HUES64 (cell line): ENCODE data around the gene CNTRL.

Experiments
- H3K27ac ChIP-seq: 2 replicates; pipeline ENCODE4 v1.7.0; 2013; ENCODE audit warnings: low read depth, low read length, inconsistent platforms
- H3K27me3 ChIP-seq: 2 replicates; pipeline ENCODE4 v1.6.1; 2013; ENCODE audit warnings: mild to moderate bottlenecking, low read length; ENCODE audit not compliant: insufficient read depth
- H3K36me3 ChIP-seq: 2 replicates; pipeline ENCODE4 v1.6.1; 2013; ENCODE audit warnings: mild to moderate bottlenecking, low read length; ENCODE audit not compliant: insufficient read depth
- H3K4me1 ChIP-seq: 2 replicates; pipeline ENCODE4 v1.6.1; 2013; ENCODE audit warnings: mild to moderate bottlenecking, low read length, moderate library complexity; ENCODE audit not compliant: insufficient read depth
- H3K4me3 ChIP-seq: 2 replicates; pipeline ENCODE4 v1.5.1; 2013; ENCODE audit warnings: mild to moderate bottlenecking, low read length, moderate library complexity
- H3K9ac ChIP-seq: 2 replicates; pipeline ENCODE4 v1.6.1; 2013; ENCODE audit warnings: mild to moderate bottlenecking, low read depth, low read length
- H3K9me3 ChIP-seq: 2 replicates; pipeline ENCODE4 v1.6.1; 2013; ENCODE audit warnings: low read depth, low read length; ENCODE audit not compliant: insufficient read depth
- WGBS: fragments of 150-250, 120-280 bp; methylation state at CpG from one replicate; pipeline ENCODE4 v1.1.7; 2013; ENCODE audit warnings: missing lambda C conversion rate; 5-methylcytosine and 5-hydroxymethylcytosine counted together

The CNTRL gene

DNA sequence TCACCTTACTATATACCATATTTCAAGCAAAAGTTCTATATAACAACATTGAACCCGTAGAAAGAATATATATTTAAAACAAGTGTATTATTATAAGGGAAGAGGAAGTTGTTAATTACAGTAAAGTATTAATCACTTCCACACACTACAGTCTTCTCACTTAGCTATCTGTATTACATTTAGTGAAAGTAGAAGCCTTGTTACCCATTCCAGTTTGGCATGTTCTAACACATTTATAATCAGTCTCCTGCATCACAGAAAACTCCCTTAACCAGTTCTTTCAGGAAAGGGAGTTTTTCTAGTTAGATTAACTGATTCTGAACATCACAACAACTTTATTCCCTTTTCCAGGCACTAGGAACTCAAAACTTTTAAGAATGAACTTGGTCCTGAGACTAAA lies 120.0 kb downstream of the CNTRL start:
- Histone ChIP-seq H3K4me1 (peaks cover 17% of the 10 kb centered on the region), H3K27ac (no peak overlapping the region), H3K9ac (no peak overlapping the region)

DNA sequence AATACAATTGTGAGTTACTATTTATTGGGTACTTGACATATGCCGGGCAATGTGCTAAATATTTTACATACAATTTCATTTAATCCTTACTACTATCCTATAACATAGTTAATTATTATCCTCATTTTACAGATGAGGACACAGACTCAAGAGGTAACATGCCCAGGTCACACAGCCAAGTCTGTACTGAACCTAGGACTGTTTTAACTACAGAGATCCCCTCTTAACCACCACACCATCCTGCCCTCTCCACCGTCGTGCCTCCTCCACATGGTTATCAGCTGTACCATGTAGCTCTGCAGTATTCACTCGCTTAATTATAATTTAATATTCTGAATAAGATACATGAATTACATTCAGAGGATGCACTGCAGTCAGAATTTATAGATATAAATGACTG lies 121.6 kb downstream of the CNTRL start:
- H3K4me1 ChIP-seq = peaks cover 24% of the 10 kb centered on the region
- H3K27me3 ChIP-seq = no peaks in the 10 kb centered on the region
- no peaks in the 10 kb centered on the region for H3K36me3 ChIP-seq
- H3K4me3 ChIP-seq = no peak overlapping the region
- no peak overlapping the region for H3K9ac ChIP-seq
- 68% methylated on average over 3 of the region's 4 CpGs for WGBS
- H3K9me3 ChIP-seq = no peaks in the 10 kb centered on the region
- H3K27ac ChIP-seq = no peak overlapping the region

More for the DNA sequence above, 120.0 kb downstream of the CNTRL start:
- H3K27me3 ChIP-seq = no peaks in the 10 kb centered on the region
- no peak overlapping the region for H3K4me3 ChIP-seq
- WGBS = no CpG with 5 or more reads among the region's 1 CpG
- H3K36me3 ChIP-seq = no peaks in the 10 kb centered on the region
- no peaks in the 10 kb centered on the region for H3K9me3 ChIP-seq

DNA sequence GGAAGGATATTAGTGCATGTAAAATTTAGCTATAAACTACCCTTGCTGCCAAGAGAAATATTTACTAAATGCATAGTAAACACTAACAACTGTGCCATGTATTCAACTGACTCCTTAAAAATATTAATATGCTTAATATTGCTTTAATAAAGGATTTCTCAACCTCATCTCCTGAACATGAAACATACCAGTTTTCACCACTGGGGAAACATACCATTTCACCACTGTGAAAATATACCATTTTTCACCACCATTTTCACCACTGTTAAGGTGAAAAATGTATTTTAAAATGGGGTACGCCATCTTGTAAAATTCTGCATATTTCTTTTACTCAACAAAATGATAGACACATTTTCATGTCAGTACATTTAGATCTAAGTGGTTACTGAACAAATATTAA lies 122.4 kb downstream of the CNTRL start:
- Histone ChIP-seq H3K9ac (no peak overlapping the region), H3K27ac (no peak overlapping the region), H3K27me3 (no peaks in the 10 kb centered on the region), H3K9me3 (no peaks in the 10 kb centered on the region), H3K4me1 (peaks cover 24% of the 10 kb centered on the region), H3K36me3 (no peaks in the 10 kb centered on the region), H3K4me3 (no peak overlapping the region)
- no CpG with 5 or more reads among the region's 1 CpG for WGBS

DNA sequence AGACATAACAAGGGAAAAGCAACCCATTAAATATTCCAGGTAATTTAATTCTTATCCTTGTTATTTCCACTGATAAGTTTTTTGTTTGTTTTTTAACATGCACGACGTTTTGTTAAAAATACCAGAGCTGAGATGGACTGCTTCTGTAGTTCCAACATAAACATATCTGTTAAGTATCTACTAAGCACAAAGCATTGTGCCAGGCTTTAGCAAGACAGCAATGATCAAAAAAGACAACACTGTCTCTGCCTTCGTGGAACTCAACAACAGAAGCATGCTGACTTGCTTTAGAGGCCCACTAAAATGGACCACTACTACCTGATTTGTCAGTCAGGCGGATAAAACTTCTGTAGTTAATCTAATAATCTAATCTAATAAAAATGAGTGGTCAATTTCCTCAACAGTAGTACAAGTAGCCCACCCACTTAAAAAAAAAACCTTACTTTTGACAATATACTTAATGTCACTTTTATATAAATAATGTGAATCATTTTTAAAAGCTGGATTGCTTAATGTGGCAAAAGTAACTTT lies 123.8 kb downstream of the CNTRL start:
- Histone ChIP-seq H3K4me1 (peaks cover 24% of the 10 kb centered on the region), H3K27me3 (no peaks in the 10 kb centered on the region), H3K9me3 (no peaks in the 10 kb centered on the region), H3K4me3 (no peak overlapping the region), H3K9ac (no peak overlapping the region), H3K36me3 (no peaks in the 10 kb centered on the region), H3K27ac (no peak overlapping the region)
- WGBS = 71% methylated on average over 3 of the region's 4 CpGs

DNA sequence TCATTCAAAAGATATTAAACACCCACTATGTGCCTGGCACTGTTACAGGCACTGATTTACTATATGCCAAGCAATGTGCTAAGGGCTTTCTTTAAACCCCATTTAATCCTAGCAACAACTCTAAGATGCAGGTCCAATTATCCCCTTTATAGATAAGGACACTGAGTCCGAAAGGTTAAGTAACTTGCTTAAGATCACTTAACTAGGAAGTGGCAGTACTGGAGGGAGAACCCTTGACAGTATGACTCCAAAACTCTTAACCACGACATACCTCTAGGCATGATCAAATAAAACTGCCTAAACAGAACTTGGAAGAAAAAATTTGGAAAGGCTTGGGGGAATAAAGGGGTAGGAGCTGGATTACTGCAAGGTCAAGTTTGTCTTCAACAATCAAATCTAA lies 125.2 kb downstream of the CNTRL start:
- Histone ChIP-seq H3K27me3 (no peaks in the 10 kb centered on the region), H3K27ac (no peak overlapping the region), H3K36me3 (no peaks in the 10 kb centered on the region), H3K9me3 (no peaks in the 10 kb centered on the region), H3K9ac (no peak overlapping the region; the same call in 1 of the 2 replicates), H3K4me3 (peak overlapping the region; percentile 67), H3K4me1 (peaks cover 22% of the 10 kb centered on the region)
- 100% methylated on average over 1 of the region's 2 CpGs for WGBS

DNA sequence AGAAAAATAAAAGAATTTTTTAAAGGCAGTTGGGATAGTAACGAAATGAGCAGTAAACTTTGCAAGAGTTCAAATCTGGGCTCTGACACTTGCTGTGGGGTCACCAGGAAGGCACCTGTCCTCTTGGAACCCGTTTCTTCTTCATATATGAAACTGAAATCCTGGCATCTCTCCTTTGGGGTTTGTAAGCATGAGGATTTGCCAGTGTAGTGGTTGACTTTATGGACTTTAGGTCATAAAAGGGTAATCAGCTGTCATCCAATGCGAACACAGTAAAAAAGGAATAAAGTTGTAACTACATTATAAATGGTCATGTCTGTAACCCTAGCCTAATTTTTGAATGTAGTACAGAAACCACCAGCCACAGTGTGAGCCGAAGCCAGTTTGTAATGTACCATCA lies 125.6 kb downstream of the CNTRL start:
- 77% methylated on average over 4 of the region's 4 CpGs for WGBS
- H3K27me3 ChIP-seq = no peaks in the 10 kb centered on the region
- H3K9me3 ChIP-seq = no peaks in the 10 kb centered on the region
- H3K4me3 ChIP-seq = peak overlapping the region; percentile 67
- H3K27ac ChIP-seq = no peak overlapping the region
- peak overlapping the region; percentile 76; the same call in 1 of the 2 replicates for H3K9ac ChIP-seq
- H3K36me3 ChIP-seq = no peaks in the 10 kb centered on the region
- peaks cover 21% of the 10 kb centered on the region; the same call in 1 of the 2 replicates for H3K4me1 ChIP-seq

DNA sequence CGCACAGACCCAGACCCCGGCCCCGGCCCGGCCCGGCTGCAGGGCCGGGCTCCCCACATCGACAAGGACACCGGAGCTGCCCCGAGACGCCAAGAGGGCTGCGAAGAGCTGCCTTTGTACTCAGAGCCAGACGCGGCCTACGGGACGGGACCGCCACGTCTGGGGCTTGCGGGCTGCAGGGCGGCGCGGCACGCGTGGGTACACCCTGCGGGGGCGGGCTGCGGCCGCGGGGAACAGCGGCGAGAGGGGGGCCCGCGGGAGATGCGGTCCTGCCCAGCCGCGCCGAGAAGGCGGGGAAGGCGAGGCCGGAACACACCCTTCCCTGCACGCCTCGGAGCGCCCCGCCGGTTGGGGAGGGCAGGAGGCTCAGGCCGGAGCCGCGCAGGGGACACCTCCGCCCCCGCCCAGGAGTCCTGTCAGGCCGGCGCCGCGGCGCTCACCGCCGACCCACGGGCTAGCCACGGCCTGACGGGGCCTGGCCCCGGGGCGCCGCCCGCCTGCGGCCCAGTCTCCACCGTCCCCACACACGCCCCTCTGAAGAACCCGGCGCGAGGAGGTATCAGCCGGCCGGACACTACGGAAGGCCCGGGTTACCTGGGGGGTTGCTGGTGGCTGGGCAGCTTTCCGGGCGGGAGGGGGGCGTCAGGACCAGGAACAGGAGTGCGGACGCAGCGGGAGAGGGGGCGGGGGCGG lies 126.4 kb downstream of the CNTRL start:
- Histone ChIP-seq H3K9me3 (no peaks in the 10 kb centered on the region), H3K27me3 (no peaks in the 10 kb centered on the region), H3K36me3 (no peaks in the 10 kb centered on the region), H3K4me1 (peaks cover 18% of the 10 kb centered on the region), H3K27ac (peak overlapping the region; percentile 87; the same call in 1 of the 2 replicates), H3K4me3 (peak overlapping the region; percentile 67), H3K9ac (peak overlapping the region; percentile 76)
- 1% methylated on average over 81 of the region's 81 CpGs for WGBS

DNA sequence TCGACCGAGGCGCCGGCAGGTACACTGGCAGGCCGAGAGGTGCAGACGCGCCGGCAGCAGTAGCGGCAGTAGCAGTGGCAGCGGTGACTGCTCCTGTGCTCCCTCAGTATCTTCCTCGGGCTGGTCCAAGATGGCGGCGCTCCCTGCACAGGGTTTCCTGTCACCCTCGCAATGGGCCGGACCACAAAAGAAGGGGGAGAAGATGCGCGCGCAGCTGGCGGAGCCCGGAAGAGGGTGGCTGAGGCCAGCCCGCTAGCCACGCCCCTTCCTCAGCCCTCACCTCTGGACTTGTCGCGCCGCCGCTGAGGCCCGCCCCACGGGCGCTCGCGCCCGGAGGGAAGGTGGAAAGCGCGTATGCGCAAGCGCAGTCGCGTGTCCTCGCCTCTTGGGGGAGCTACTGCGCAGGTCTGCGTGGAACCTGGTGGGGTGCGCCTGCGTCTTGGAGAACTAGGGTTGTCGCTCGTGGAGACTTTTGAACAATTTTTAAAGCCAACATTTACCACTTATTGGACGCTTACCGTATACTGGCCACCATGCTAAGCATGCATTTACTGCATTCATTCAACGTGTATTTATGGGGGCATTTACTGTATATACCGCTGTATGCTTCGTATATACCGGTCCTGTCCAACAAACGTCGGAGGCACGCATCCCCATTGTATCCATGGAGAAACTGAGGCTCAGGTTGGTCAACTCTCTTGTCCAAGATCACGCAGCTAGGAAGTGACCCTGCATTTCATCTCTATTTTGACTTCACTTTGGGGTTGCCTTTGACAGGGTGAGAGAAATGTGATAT lies 127.2 kb downstream of the CNTRL start, which contains the start of gene RAB14:
TSS of gene RAB14 (minus strand) at position 132 of the 796 bp plus-strand sequence. CDS start 8,457 bp downstream, outside the sequence.
- Histone ChIP-seq H3K27me3 (no peaks in the 10 kb centered on the region), H3K27ac (peak within 1 kb of the TSS; percentile 87; the same call in 1 of the 2 replicates), H3K36me3 (no peaks in the 10 kb centered on the region), H3K4me1 (peaks cover 19% of the 10 kb centered on the region), H3K4me3 (peak within 1 kb of the TSS; percentile 67), H3K9me3 (no peaks in the 10 kb centered on the region), H3K9ac (peak within 1 kb of the TSS; percentile 76)
- 9% methylated on average over 55 of the region's 55 CpGs for WGBS

DNA sequence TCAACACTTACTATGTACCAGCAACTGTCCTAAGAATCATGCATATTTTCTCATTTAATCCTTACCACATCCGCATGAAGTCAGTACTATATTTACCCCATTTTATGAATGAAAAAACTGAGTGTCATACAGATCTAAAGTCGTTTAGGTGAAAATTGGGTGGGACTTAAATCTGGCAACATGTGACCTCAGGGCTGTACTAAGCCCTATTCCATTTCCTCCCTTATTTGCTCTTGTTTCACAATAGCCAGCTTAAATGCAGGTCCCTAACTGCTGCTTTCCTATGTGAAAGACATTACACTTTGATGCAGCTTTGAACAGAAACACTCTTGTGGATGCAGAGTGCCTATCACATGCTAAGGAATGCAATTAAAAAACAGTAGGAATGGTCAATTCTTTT lies 129.4 kb downstream of the CNTRL start:
- Histone ChIP-seq H3K27me3 (peaks cover 7% of the 10 kb centered on the region), H3K9me3 (no peaks in the 10 kb centered on the region), H3K27ac (no peak overlapping the region), H3K4me3 (no peak overlapping the region), H3K36me3 (no peaks in the 10 kb centered on the region), H3K4me1 (peaks cover 19% of the 10 kb centered on the region), H3K9ac (no peak overlapping the region)
- WGBS = 91% methylated on average over 2 of the region's 2 CpGs

DNA sequence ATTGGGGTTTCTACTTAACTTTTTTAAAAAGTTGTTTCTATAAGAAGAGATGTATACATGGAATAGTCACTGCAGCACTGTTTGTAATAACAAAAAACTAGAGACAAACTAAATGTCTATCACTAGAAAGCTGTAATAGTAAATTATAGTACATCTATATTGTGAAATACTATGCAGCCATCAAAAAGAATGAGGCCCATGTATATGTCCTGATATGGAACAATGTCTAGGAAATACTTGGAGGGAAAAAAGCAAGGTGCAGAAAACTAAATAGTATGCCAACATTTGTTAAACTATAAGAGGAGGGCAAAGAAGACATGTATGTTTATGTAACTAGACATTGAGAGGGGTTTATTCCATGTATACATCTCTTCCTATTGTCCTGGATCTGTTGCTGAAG lies 129.9 kb downstream of the CNTRL start:
- Histone ChIP-seq H3K4me3 (no peak overlapping the region), H3K36me3 (no peaks in the 10 kb centered on the region), H3K9ac (no peak overlapping the region), H3K9me3 (no peaks in the 10 kb centered on the region), H3K27ac (no peak overlapping the region), H3K4me1 (peaks cover 15% of the 10 kb centered on the region), H3K27me3 (peaks cover 7% of the 10 kb centered on the region)
